ENCODE measurements around the gene PUM2. TPM values are rescaled to one million over a fixed set of nuclear protein-coding genes. Genes with fewer than 3 reads are reported as not detected.
"Not testable (repeated sequence)": the region's sequence is repeated elsewhere in the genome, so short reads cannot be mapped to it uniquely, and the experiment has no call there.

Gene PUM2
- polyA plus RNA-seq, 1 experiment = 39.7 TPM

DNA sequence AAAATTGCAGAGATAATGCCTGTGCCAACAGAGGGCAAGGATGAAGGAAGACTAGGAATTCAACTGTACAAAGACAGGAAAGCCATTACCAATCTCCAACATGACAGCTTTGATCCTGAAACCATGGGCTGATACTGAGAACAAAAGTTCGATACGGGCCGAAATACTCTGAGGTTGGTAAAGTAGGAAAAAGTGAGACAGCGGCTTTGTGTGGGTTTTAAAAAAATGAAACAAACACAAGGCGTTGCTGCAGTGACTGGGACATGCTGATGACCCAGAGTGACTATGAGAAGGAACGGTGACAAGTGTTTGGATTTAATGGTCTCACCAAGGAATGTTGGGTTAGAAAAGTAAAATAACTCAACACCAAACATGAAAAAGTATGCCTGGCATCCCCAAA lies 101.5 kb downstream of the PUM2 start:
- no peak for TF ChIP-seq CTCF (IDR thresholded peaks at IDR 0.05; ENCODE audit: insufficient read depth, low read depth, low read length)
- Histone ChIP-seq H3K27me3 (ENCODE audit: control insufficient read depth, insufficient read depth, low read length) (no peaks in the 10 kb centered on the region), H3K36me3 (ENCODE audit: control insufficient read depth, insufficient read depth, low read length) (peaks cover 7% of the 10 kb centered on the region), H3K4me3 (ENCODE audit: low read depth, low read length) (no peak overlapping the region)
- no peak for DNase-seq (ENCODE audit: low read depth)
- ChIA-PET POLR2A (no interaction called here), CTCF (no interaction called here)

DNA sequence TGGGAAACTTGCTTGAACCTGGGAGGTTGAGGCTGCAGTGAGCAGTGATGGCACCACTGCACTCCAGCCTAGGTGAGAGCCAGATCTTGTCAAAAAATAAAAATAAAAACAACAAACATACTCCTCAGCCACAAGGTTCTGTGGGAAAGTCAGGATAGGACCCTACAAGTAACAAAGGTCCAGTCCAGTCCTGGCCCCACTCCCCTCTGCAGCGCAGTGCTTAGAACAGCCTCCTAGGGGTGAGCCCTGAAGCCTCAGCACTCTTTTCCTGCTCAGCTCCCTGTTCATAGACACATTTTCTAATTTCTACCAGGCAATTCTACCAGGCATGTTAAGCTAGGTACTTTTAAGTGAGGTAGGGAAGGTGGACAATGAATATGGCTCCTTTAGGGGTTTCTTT lies 103.6 kb downstream of the PUM2 start:
- no peak overlapping the region for H3K4me3 ChIP-seq (ENCODE audit: low read depth, low read length)
- no peaks in the 10 kb centered on the region for H3K27me3 ChIP-seq (ENCODE audit: control insufficient read depth, insufficient read depth, low read length)
- TF ChIP-seq CTCF (IDR thresholded peaks at IDR 0.05; ENCODE audit: insufficient read depth, low read depth, low read length) = no peak
- CTCF ChIA-PET = interaction anchor here (1.3 to 2.0 kb wide), 3 partner anchors 10 to 112 kb away, joined by 3 to 11 read pairs (median 4); no protein-coding TSS in a partner anchor
- DNase-seq (ENCODE audit: low read depth) = no peak
- POLR2A ChIA-PET = no interaction called here
- H3K36me3 ChIP-seq (ENCODE audit: control insufficient read depth, insufficient read depth, low read length) = no peaks in the 10 kb centered on the region; the same call in 1 of the 2 replicates

GRCh38 chr2:20243637-20244036 lies 107.0 kb downstream of the PUM2 start:
- H3K4me3 ChIP-seq (ENCODE audit: low read depth, low read length); POLR2A ChIA-PET; H3K27me3 ChIP-seq (ENCODE audit: control insufficient read depth, insufficient read depth, low read length); CTCF ChIA-PET; H3K36me3 ChIP-seq (ENCODE audit: control insufficient read depth, insufficient read depth, low read length); DNase-seq (ENCODE audit: low read depth): not testable (repeated sequence)

DNA sequence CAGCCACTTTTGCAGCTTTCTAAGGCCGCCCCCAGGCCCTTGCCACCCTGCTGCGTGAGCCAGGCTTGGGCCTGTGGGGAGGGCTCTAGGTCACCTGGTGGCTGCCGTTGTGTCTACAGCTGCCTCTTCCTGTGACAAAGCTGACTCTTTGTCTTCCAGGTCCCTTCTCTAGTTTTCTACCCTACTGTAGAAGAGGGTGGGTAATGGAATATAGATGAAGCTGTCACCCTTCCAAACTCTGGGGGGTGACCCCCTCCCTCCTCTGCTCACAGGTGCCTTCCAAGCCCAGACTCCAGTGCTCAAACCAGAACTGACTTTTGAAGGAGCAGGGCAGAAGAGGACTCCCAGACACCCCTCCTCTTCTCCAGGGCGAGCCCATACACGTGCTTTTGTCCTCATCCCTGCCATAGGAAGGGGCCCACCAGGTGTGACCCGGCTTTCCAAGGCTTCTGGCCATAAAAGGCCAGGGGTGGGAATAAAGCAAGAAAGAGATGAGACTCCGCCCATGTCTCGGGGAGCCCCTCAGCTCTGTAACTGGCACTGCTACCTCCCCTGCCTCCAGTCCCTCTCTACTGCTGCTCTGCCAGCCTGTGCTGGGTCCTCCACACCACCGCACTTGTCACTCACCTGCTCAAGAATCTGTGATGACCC lies 107.8 kb downstream of the PUM2 start:
- CTCF ChIA-PET = interaction anchor here (1.5 kb wide), 1 partner anchor 10 kb away, joined by 7 read pairs; no protein-coding TSS in a partner anchor
- no peaks in the 10 kb centered on the region for H3K36me3 ChIP-seq (ENCODE audit: control insufficient read depth, insufficient read depth, low read length)
- no peaks in the 10 kb centered on the region for H3K27me3 ChIP-seq (ENCODE audit: control insufficient read depth, insufficient read depth, low read length)
- POLR2A ChIA-PET = no interaction called here
- DNase-seq (ENCODE audit: low read depth) = no peak
- no peak overlapping the region for H3K4me3 ChIP-seq (ENCODE audit: low read depth, low read length)
- no peak for TF ChIP-seq CTCF (IDR thresholded peaks at IDR 0.05; ENCODE audit: insufficient read depth, low read depth, low read length)

DNA sequence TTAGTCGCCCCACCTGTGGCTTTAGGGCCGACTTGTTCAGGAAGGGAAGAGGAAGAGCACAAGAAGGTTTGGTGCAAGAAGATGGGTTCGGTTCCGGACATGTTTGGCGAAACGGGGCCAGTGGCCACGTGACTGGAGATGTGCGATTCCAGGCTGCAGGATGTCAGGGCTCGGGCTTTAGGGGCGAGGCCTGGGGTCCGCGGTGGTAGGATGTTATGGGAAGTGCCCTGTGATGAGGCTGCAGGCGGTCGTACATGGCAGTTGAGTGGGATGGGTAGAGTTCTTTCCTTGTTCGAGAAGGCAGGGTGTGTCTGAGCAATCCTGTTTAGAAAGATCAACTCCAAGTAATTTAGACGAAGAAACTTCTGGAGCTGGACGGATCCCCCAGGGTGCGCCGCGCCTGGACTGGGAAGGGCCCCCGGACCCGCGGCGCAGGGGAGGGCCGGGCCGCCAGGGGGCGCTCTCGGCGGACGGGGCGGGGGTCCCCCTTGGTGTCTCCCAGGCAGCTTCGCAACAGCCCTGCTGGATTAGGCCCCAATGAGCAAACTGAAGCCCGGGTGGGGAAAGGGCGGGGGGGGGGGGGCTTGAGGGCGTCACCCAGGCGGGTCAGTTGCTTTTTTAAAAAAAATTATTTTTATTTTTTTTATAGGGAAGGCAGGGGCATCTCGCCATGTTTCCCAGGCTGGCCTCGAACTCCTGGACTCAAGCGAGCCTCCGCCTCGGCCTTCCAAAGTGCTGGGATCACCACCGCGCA lies 108.5 kb downstream of the PUM2 start:
- TF ChIP-seq CTCF (IDR thresholded peaks at IDR 0.05; ENCODE audit: insufficient read depth, low read depth, low read length) = peak; percentile 31
- POLR2A ChIA-PET = no interaction called here
- H3K27me3 ChIP-seq (ENCODE audit: control insufficient read depth, insufficient read depth, low read length) = no peaks in the 10 kb centered on the region
- DNase-seq (ENCODE audit: low read depth) = no peak
- CTCF ChIA-PET = interaction anchor here (0.6 to 1.5 kb wide), 4 partner anchors 10 to 456 kb away, joined by 3 to 7 read pairs (median 3); no protein-coding TSS in a partner anchor
- H3K36me3 ChIP-seq (ENCODE audit: control insufficient read depth, insufficient read depth, low read length) = no peaks in the 10 kb centered on the region
- no peak overlapping the region for H3K4me3 ChIP-seq (ENCODE audit: low read depth, low read length)

GRCh38 chr2:20240291-20240690 lies 110.4 kb downstream of the PUM2 start:
- ChIA-PET CTCF (interaction anchor here (1.7 to 1.8 kb wide), 2 partner anchors 104 to 140 kb away, joined by 3 to 4 read pairs; no protein-coding TSS in a partner anchor), POLR2A (interaction anchor here (0.6 kb wide), 1 partner anchor 24 kb away, joined by 3 read pairs; no protein-coding TSS in a partner anchor)
- not testable (repeated sequence) for DNase-seq (ENCODE audit: low read depth); H3K27me3 ChIP-seq (ENCODE audit: control insufficient read depth, insufficient read depth, low read length); H3K36me3 ChIP-seq (ENCODE audit: control insufficient read depth, insufficient read depth, low read length); H3K4me3 ChIP-seq (ENCODE audit: low read depth, low read length)
